GM18907 (cell line): ENCODE data around the gene DOCK9.

ENCODE experiments used
- ATAC-seq: cut with Tn5 transposase; IDR thresholded peaks from one replicate; pipeline ENCODE4 v1.9.1; 2021; ENCODE audit warnings: mild to moderate bottlenecking, moderate library complexity; ENCODE audit not compliant: unreplicated experiment

The DOCK9 gene

GRCh38 chr13:98997738-98998641, 20.1 kb upstream of the DOCK9 start:
- no peak for ATAC-seq

GRCh38 chr13:98997011-98997730, 19.3 kb upstream of the DOCK9 start:
- ATAC-seq: no peak

GRCh38 chr13:98996046-98996445, 18.2 kb upstream of the DOCK9 start:
- no peak for ATAC-seq

GRCh38 chr13:98994896-98995295, 17.0 kb upstream of the DOCK9 start:
- no peak for ATAC-seq

- ATAC-seq: no peak
Measured at GRCh38 chr13:98994080-98994479, 16.2 kb upstream of the DOCK9 start.

GRCh38 chr13:98992355-98992754, 14.5 kb upstream of the DOCK9 start:
- no peak for ATAC-seq

GRCh38 chr13:98990701-98991100, 12.8 kb upstream of the DOCK9 start:
- no peak for ATAC-seq

GRCh38 chr13:98989469-98990235, 11.8 kb upstream of the DOCK9 start:
- no peak for ATAC-seq

- ATAC-seq: no peak
Measured at GRCh38 chr13:98988780-98989179, 10.9 kb upstream of the DOCK9 start.

- no peak for ATAC-seq
Measured at GRCh38 chr13:98988277-98988676, 10.4 kb upstream of the DOCK9 start.

- ATAC-seq: no peak
Measured at GRCh38 chr13:98987275-98987674, 9.4 kb upstream of the DOCK9 start.

GRCh38 chr13:98986226-98986846, 8.5 kb upstream of the DOCK9 start:
- no peak for ATAC-seq

- no peak for ATAC-seq
Measured at GRCh38 chr13:98985591-98985990, 7.7 kb upstream of the DOCK9 start.

- no peak for ATAC-seq
Measured at GRCh38 chr13:98984983-98985382, 7.1 kb upstream of the DOCK9 start.

GRCh38 chr13:98984118-98984517, 6.3 kb upstream of the DOCK9 start:
- no peak for ATAC-seq

GRCh38 chr13:98983182-98983581, 5.3 kb upstream of the DOCK9 start:
- no peak for ATAC-seq

GRCh38 chr13:98981369-98982080, 3.7 kb upstream of the DOCK9 start:
- ATAC-seq: no peak

- ATAC-seq: no peak
Measured at GRCh38 chr13:98979012-98979660, 1.3 kb upstream of the DOCK9 start.

GRCh38 chr13:98978280-98978679, 416 bp upstream of the DOCK9 start:
- ATAC-seq: no peak

- ATAC-seq: no peak
Measured at GRCh38 chr13:98976941-98977340, 923 bp downstream of the DOCK9 start.
